ENCODE measurements around the gene CRIM1.

- TF ChIP-seq CHD4 (IDR thresholded peaks at IDR 0.05; ENCODE audit: borderline replicate concordance) (no peak), USF2 (IDR thresholded peaks at IDR 0.05) (no peak), CTCF (IDR thresholded peaks at IDR 0.05) (no peak), MAZ (IDR thresholded peaks at IDR 0.05; ENCODE audit: borderline replicate concordance, low read depth, low read length) (no peak), SREBF2 (IDR thresholded peaks at IDR 0.05) (no peak), ESRRA (IDR thresholded peaks at IDR 0.05; ENCODE audit: borderline replicate concordance, low read length) (no peak), POLR2A (IDR thresholded peaks at IDR 0.05; ENCODE audit: low read length) (no peak)
Observed at GRCh38 chr2:36582538-36582937, 227.0 kb downstream of the CRIM1 start.
